HG03135 (cell line): ENCODE results near the gene RPL10.
"Not testable (repeated sequence)": the region's sequence is repeated elsewhere in the genome, so short reads cannot be mapped to it uniquely, and the experiment has no call there.

ENCODE experiments used
- ATAC-seq: cut with Tn5 transposase; IDR thresholded peaks from one replicate; pipeline ENCODE4 v1.9.1; 2021; ENCODE audit warnings: mild to moderate bottlenecking, moderate library complexity; ENCODE audit not compliant: unreplicated experiment

The RPL10 gene

DNA sequence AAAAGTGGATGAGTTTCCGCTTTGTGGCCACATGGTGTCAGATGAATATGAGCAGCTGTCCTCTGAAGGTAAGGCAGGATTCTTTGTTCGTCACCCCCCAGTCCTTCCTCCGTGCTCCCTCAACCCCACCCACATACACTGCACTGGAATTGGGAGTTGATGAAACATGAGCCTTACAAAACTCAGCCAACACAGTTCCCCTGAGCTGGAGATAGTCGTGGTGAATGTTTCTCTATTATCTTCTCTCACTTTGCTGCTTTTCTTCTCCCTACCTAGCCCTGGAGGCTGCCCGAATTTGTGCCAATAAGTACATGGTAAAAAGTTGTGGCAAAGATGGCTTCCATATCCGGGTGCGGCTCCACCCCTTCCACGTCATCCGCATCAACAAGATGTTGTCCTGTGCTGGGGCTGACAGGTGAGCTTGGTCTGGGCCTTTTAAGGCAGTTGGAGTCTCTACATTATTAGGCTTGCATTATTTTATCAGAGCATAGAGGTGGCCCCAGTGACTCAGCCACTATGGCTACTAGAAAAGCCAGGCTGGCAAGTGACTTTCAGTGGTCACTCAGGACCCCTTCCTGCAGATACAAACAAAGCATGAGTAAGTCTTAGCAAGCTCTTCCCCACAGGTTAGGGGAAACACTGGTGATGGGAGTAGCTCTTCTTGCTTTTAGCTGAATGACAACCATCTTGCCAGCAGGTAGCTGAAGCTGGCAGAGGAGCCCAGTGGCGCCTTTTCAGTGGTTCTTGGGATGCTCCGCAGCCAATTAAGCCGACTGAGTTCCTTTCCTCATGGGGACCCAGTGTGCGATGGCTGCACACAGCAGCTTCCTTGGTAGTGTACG is 1.6 kb downstream of the RPL10 start:
- no peak for ATAC-seq

DNA sequence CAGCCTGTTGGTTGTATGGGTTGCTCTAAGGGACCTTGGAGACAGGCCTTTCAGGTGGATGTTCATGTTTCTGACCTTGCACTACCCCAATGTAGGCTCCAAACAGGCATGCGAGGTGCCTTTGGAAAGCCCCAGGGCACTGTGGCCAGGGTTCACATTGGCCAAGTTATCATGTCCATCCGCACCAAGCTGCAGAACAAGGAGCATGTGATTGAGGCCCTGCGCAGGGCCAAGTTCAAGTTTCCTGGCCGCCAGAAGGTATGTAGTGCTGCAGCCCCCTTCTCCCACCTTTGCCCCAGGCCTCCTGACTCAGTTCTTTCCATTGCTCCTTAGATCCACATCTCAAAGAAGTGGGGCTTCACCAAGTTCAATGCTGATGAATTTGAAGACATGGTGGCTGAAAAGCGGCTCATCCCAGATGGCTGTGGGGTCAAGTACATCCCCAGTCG is 2.2 kb downstream of the RPL10 start:
- ATAC-seq = not testable (repeated sequence)

DNA sequence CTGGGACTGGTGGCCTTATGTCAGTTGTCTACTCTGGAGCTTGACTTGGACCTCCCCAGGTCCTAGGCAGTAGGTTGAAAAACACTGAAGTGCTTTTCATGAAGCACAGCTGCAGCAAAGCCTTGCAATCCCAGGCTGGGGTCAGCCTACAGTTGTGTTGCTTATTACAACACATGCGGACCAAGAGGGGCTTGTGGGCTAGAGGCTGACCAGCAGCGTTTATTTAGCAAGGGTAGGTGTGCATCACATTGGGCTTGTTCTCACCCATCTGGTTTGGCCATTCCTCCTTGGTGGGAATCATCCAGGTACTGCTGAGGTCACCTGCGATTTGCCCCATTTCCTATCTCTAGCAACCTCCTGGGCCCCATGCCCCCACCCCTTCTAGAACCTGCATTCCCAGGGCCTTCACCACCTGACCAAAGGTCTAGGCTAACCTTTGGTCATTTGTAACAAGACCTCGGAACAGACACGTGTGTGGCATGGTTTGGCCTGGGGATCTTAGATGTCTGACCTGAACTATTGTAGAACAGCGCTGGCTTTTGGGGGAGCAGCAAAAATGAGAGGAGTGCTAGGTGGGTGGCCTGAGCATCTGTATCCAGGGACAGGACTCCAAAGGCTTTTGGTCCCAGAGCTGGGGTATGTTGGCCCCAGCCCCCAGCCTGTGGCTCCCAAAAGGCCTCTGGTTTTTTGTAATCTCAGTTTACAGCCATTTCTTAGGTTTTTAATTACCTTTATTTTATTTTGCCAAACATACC is 3.0 kb downstream of the RPL10 start:
- no peak for ATAC-seq

DNA sequence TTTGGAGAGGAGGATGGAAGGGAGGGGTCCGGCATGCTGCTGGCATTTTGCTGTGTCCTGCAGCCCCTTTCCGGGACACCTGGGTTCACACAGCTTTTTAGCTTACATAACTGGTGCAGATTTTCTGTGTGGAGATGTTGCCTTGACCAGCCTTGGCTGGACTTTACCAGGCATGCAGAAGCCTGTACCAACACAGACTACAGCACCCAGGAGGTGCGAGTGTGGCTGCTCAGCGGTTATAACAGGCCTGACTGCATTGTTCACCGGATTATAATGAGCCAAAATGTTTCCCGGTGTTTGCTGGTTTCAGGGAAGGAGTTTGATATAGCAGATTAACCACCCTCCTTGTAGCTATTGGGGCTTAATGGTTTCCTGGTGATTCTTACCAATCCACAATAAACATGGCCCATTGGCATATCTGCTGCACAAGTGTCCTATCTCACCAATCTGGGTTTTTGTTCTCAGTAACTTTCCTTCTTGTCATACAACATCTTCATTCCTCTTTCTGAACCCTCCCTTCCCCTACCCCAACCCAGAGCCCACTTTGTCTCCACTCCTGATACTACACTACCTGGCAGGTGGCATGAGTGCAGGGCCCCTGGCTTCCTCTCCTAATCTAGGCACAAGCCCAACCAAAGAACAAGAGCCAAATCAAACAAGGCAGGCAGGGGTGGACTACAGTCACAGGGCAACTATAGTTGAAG is 3.9 kb downstream of the RPL10 start:
- no peak for ATAC-seq

DNA sequence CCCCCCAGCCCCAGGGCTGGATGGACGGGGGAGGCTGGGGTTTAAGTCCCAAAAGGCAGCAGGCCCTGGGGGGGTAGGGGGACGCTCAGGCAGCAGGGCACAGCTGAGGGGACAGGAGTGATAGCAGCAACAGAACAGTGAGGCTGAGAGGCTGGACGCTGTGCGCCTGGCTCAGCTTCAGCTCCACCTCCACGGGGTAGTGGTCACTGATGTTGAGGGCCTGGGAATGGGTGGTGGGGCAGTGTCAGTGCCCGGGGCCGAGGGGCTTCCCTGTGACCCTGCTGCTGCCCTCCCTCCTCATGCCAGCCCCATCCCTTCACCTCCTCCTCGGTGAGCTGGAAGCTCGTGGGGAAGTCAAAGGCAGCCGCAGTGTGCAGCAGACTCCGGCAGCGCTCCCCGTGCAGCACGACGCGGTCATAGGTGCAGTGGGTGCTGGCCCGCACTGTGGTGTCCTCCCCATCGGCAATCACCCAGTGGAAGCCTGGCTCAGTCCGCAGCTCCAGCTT is 4.5 kb downstream of the RPL10 start:
- ATAC-seq = no peak

DNA sequence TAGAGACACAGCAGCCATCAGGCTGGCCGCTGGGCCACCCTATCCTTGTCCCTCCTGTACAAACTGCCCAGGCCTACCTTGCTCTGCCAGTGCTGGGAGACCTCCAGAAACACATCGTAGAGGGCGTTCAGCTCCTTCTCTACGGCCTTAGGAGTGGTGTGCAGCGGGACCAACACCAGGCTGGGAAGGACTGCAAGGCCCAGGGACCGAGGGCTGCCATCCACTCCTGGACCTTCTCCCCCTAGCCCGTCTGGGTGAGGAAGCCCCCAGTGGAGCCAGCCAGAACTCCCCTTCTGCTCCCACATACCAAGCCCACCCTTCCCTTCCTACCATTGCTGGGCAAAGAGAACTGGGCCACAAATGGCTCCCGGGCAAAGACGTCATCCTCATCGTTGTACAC is 5.0 kb downstream of the RPL10 start:
- ATAC-seq = no peak

DNA sequence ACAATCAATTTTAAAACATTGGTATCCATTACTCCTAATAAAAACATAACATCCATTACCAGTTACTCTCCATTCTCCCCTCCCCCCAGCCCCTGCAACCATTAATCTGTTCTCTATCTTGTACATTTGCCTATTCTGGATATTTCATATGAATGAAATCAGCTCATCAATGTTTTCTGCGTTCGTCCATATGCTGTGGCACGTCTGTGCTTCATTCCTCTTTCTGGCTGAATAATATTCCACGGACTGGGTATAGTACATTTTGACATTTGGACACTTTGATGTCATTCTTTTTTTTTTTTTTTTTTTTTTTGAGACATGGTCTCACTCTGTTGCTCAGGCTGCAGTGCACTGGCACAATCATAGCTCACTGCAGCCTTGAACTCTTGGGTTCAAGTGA is 5.7 kb downstream of the RPL10 start:
- no peak for ATAC-seq

DNA sequence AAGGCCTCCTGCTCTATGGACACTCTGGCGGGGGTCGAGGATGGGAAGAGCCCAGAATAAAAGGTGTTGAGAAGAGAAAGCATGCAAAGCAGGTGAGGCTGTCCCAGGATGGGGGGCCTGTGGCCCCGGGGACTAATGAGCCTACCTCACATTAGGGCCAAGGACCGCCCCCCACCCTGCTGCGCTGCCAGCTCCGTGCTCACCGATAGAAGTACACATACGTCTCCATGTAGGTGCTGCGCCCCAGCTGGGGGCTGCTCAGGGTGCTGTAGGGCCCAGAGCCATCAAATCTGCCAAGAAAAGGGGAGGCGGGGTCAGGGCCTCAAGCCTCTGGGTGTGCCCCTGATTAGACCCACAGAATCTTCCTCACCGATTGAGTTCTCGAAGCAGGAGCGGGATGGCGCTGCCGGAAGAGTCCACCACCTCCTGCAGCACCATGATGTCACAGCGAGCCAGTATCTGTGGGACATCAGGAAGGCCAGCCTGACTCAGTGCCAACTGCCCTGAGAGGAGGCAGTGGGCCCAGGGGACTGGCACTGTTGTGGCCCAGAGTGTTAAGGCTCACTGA is 6.5 kb downstream of the RPL10 start:
- no peak for ATAC-seq

DNA sequence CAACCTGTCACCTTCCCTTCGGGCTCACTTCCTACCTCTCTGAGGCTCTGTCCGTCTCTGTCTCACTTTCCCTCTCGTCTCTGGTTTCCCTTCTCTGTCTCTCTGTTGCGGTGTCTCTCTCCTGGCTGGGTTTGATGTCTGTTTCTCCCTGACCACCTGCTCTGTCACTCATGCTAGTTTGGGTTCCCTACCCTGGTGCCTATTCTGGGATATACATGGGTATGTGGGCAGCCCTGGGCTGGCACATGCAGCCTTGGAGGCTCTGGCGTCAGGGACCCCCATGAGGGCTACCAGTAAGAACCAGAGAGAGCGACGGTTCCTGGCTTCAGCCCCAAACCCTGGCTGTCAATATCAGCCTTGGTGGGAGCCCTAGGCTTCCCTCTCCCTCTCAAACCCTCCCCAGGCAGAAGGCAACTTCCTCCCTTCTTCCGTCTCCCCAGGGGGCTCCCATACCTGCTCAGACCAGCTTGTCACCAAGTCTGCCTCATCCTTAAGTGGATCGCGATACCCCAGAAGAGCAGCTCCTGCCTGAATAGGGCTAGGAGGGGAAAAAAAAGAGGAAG is 10.6 kb downstream of the RPL10 start:
- ATAC-seq = no peak

DNA sequence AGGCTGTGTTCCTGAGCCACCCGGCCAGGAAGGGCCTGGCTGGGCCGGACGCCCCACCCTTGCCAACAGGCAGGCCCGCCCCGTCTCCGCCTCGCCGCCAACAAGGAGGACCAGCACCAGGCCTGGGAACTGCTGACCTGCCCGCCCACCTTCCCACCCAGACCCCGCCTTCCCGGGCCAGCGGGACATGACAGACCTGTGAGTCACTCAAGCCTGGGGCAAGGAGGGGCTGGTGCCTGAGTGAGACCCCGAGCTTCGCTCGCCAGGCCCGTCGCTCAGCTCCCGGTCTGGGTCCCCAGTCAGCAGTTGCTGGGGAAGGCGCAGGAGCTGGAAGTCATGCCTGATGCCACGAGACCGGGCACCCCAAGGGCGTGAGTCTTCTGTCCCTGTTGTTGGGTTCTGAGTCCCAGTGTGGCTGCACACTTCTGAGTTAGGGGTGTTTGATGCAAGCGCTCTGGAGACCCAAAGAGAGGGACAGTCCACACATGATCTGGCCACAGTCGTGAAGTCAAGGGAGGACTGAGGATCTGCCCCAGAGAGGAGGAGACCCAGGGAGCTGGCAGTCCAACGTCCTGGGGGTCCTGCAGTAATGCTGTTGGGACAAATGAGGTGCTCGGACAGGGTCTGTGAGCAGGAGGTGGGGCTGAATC is 11.2 kb downstream of the RPL10 start, which contains the start of gene DNASE1L1:
TSS of gene DNASE1L1 (minus strand) at position 33 of the 650 bp plus-strand sequence. CDS start 3,686 bp downstream, outside the sequence.
- ATAC-seq = no peak

DNA sequence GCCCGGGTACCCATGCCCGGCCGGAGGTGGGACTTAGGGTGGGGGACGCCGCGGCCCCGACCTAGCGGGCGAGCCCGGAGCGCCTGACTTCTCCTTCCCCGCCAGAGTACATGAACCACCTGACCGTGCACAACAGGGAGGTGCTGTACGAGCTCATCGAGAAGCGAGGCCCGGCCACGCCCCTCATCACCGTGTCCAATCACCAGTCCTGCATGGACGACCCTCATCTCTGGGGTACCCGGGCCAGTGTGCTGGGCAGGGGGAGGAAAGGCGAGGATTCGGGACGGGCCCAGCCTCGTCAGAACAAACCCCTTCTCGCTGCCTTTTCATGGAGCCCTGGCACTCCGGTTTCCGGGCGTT is 13.8 kb downstream of the RPL10 start:
- ATAC-seq = peak; percentile 51

DNA sequence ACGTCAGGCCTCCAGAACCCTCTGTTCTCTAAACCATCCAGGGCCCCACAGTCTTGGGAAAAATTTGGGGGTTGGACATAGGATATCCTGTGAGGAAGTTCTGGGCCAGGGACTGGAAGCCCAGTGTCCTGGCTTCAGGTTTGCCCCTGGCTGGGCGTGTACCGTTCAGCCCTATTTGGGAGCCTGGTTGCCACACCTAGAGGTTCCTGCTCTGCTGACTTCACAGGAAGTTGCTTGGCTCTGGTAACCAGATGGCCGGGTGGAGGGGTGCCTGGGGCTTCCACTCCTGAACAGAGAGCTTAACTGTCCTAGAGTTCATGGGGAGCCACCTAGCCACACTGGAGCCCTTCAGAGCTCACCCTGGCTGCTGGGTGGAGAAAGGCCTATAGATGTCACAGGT is 14.3 kb downstream of the RPL10 start:
- no peak for ATAC-seq

DNA sequence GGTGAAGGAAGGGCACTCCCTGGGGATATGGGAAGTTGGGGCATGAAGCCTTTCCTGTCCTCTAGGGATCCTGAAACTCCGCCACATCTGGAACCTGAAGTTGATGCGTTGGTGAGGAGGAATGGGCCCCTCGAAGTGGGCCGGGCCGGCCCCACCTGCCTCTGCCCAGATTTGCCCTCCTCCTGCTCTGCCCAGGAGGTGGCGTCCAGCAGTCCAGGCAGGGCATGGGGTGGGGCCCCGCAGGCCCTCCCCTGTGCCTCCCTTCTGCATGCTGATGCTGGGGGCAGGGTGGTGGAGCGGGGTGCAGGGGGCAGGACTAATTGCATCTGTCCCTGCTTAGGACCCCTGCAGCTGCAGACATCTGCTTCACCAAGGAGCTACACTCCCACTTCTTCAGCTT is 15.0 kb downstream of the RPL10 start:
- ATAC-seq = no peak

DNA sequence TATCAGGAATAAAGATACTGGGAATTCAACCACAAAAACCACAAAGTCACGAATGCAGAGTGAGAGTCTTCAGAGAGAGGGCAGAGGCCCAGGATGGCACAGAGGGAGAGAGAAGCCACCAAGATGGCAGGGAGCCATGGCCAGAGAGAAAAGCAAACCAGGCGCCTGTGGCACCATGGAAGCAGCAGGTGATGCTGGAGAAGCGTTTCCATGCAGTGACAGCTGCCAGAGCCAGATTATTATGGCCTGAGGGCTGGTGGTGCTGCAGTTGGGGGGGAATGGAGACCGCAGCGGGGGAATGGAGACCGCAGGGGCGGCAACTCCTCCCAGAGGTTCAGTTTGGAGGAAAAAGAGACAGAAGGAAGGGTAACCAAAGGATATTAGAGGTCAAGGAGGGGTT is 19.0 kb downstream of the RPL10 start:
- ATAC-seq = no peak

DNA sequence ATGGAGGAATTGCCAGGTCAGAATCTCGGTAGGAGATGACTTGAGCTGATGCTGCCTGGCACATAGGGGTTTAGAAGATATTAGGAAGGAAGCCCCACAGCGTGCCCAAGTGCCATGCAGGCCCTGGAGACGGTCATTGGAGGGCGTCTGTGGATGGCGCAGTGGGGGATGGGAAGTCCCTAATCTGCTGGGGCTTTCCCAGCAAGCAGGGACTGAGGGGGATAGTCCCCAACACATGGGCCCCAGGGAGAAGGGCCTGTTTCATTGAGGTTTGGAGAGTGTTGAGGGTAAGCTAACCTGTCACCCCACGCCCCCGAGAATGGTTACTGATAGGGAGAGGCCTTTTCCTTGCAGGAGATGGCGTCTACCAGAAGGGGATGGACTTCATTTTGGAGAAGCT is 21.0 kb downstream of the RPL10 start:
- ATAC-seq = no peak

DNA sequence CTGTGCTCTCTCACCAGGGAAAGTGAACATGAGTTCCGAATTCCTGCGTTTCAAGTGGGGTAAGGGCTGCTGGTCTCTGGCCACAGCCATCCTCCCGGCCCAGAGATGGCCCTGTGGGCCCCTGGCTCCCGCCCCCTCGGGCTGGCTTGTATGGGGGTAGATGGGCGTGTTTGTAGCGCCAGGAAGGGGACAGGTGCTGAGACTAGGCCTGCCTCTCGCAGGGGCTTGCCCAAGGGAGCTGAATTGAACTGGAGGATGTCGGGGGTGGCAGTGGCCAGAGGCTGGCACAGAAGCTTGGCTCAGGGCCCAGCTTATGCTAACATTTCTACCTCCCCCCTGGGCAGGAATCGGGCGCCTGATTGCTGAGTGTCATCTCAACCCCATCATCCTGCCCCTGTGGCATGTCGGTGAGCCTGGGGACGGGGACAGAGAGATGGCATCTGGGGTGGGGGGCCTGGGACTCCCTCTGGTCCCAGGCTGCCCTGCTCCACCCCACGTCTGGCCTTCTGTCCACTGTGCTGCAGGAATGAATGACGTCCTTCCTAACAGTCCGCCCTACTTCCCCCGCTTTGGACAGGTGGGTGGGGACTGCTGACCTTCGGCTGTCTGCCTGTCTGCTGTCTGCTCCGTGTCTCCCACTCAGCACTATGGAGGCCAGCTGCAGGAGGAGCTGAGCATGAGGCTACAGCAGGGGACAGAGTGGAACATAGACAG is 21.7 kb downstream of the RPL10 start:
- ATAC-seq = no peak

DNA sequence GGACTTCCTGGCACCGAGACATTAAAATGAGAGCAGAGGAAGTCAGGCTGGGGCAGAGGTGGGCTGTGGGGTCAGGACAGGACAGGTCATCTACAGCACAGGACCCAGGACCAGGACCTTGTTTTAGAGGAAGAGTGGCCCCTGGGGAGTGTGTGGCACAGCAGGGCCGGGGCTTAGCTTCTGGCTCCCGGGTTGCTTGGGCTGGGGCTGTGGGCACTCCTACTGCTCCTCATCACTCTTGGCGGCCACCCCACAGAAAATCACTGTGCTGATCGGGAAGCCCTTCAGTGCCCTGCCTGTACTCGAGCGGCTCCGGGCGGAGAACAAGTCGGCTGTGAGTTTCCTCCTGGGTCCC is 22.2 kb downstream of the RPL10 start:
- ATAC-seq = no peak

DNA sequence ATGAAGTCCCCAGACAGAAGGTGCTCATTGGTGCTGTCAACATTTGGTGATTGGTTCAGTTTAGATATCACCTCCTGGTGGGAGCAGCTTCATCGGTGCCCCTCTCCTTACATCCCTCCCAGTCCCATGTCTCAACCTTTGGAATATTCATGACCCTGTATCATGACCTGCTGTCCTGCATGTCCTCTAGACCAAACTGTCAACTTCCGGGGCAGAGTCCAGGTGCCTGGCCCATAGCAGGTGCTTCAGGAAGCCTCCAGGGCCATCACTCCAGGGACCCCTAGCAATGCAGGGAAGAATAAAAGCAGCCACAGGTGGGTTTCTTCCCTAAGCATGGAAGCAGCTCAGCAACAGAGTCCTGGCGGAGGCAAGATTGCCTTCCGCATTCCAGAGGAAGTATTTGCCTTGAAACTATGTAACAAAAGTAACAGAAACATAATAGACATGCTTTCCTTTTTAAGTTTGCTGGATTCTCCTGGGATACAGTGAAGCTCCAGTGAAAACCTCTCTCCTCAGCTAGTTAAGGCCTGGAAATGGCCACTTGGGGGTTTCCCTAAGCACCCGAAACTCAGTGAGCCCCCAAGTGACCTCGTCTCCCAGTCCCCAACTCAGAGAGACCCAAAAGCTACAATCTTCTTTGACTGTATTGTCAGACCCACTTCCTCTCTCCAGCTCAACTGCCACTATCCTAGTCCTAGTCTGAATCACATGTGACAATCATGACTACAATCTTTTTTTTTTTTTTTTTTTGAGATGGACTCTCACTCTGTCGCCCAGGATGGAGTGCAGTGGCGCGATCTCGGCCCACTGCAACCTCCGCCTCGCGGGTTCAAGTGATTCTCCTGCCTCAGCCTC is 29.0 kb downstream of the RPL10 start:
- no peak for ATAC-seq
